SK-N-SH treated with all-trans-retinoic acid at 6 μM for 48 hours (cell line): ENCODE measurements around the gene MCTP2.

ENCODE experiments used
- ATAC-seq: fragments of 200-7000 bp; cut with Tn5 transposase; 3 replicates; pipeline ENCODE4 v1.9.1; 2020; ENCODE audit warnings: mild to moderate bottlenecking, moderate library complexity
- ARNTL ChIP-seq: fragments of 450-650 bp; formaldehyde crosslinking; IDR thresholded peaks from 2 replicates; pipeline ENCODE4 v1.5.0; 2020; ENCODE audit warnings: low read depth, mild to moderate bottlenecking, moderate library complexity, borderline replicate concordance
- BACH2 ChIP-seq: fragments of 250-450 bp; sonication (Bioruptor Pico); IDR thresholded peaks from 2 replicates; pipeline ENCODE4 v1.9.0; 2021; ENCODE audit warnings: mild to moderate bottlenecking, borderline replicate concordance
- CSDC2 ChIP-seq: fragments of 250-450 bp; sonication (Bioruptor Pico); IDR thresholded peaks from 2 replicates; pipeline ENCODE4 v1.5.0; 2020; ENCODE audit warnings: mild to moderate bottlenecking, moderate library complexity
- ISL1 ChIP-seq: fragments of 250-450 bp; sonication (Bioruptor Pico); IDR thresholded peaks from 2 replicates; pipeline ENCODE4 v2.1.2; 2022; ENCODE audit warnings: mild to moderate bottlenecking, moderate library complexity
- OSR1 ChIP-seq: fragments of 250-450 bp; sonication (Bioruptor Pico); IDR thresholded peaks from 2 replicates; pipeline ENCODE4 v1.8.0; 2022; ENCODE audit warnings: moderate library complexity, mild to moderate bottlenecking, inconsistent platforms
- PPARA ChIP-seq: fragments of 250-450 bp; sonication (Bioruptor Pico); IDR thresholded peaks from 2 replicates; pipeline ENCODE4 v1.5.0; 2020; ENCODE audit warnings: mild to moderate bottlenecking, borderline replicate concordance
- RARB ChIP-seq: fragments of 250-450 bp; sonication (Bioruptor Pico); IDR thresholded peaks from 2 replicates; pipeline ENCODE4 v1.8.0; 2021; ENCODE audit warnings: mild to moderate bottlenecking, moderate library complexity
- SNAI2 ChIP-seq: fragments of 250-450 bp; sonication (Bioruptor Pico); IDR thresholded peaks from 2 replicates; pipeline ENCODE4 v1.5.0; 2020; ENCODE audit warnings: mild to moderate bottlenecking, moderate library complexity
- TCF4 ChIP-seq: fragments of 250-450 bp; sonication (Bioruptor Pico); IDR thresholded peaks from 2 replicates; pipeline ENCODE4 v1.8.0; 2021; ENCODE audit warnings: mild to moderate bottlenecking, moderate library complexity, borderline replicate concordance
- TOX ChIP-seq: fragments of 250-450 bp; sonication (Bioruptor Pico); IDR thresholded peaks from 2 replicates; pipeline ENCODE4 v1.8.0; 2021; ENCODE audit warnings: mild to moderate bottlenecking, moderate library complexity, borderline replicate concordance
- ZC3H10 ChIP-seq: fragments of 250-450 bp; sonication (Bioruptor Pico); IDR thresholded peaks from 2 replicates; pipeline ENCODE4 v1.5.1; 2021; ENCODE audit warnings: mild to moderate bottlenecking, moderate library complexity
- ZFP3 ChIP-seq: fragments of 250-450 bp; sonication (Bioruptor Pico); IDR thresholded peaks from 2 replicates; pipeline ENCODE4 v1.5.0; 2020; ENCODE audit warnings: mild to moderate bottlenecking, moderate library complexity
- ZFP30 ChIP-seq: fragments of 450-650 bp; formaldehyde crosslinking; IDR thresholded peaks from 2 replicates; pipeline ENCODE4 v1.5.0; 2022; ENCODE audit warnings: mild to moderate bottlenecking, moderate library complexity
- ZNF565 ChIP-seq: fragments of 450-650 bp; formaldehyde crosslinking; conservative IDR thresholded peaks from 2 replicates; pipeline ENCODE4 v1.5.0; 2020; ENCODE audit warnings: low read depth, mild to moderate bottlenecking, moderate library complexity
- ZNF70 ChIP-seq: fragments of 450-650 bp; formaldehyde crosslinking; IDR thresholded peaks from 2 replicates; pipeline ENCODE4 v1.5.0; 2020; ENCODE audit warnings: mild to moderate bottlenecking, moderate library complexity
- ZNF8 ChIP-seq: fragments of 450-650 bp; formaldehyde crosslinking; IDR thresholded peaks from 2 replicates; pipeline ENCODE4 v1.5.0; 2020; ENCODE audit warnings: mild to moderate bottlenecking, moderate library complexity
- TF ChIP-seq, protein P1 (sequence below): fragments of 250-450 bp; sonication (Bioruptor Pico); IDR thresholded peaks from 2 replicates; pipeline ENCODE4 v1.5.1; 2020; ENCODE audit warnings: low read depth, mild to moderate bottlenecking, moderate library complexity
- TF ChIP-seq, protein P2 (sequence below): fragments of 250-450 bp; sonication (Bioruptor Pico); IDR thresholded peaks from 2 replicates; pipeline ENCODE4 v1.5.0; 2020; ENCODE audit warnings: mild to moderate bottlenecking, moderate library complexity
- TF ChIP-seq, protein P3 (sequence below): fragments of 250-450 bp; sonication (Bioruptor Pico); IDR thresholded peaks from 2 replicates; pipeline ENCODE4 v1.8.0; 2021; ENCODE audit warnings: low read depth, mild to moderate bottlenecking, moderate library complexity, borderline replicate concordance
- TF ChIP-seq, protein P4 (sequence below): fragments of 250-450 bp; sonication (Bioruptor Pico); IDR thresholded peaks from 2 replicates; pipeline ENCODE4 v1.5.1; 2021; ENCODE audit warnings: mild to moderate bottlenecking, moderate library complexity

The MCTP2 gene

GRCh38 chr15:94250801-94251200, 19.4 kb downstream of the MCTP2 start:
- no peak for ATAC-seq
- TF ChIP-seq, protein P1, sequence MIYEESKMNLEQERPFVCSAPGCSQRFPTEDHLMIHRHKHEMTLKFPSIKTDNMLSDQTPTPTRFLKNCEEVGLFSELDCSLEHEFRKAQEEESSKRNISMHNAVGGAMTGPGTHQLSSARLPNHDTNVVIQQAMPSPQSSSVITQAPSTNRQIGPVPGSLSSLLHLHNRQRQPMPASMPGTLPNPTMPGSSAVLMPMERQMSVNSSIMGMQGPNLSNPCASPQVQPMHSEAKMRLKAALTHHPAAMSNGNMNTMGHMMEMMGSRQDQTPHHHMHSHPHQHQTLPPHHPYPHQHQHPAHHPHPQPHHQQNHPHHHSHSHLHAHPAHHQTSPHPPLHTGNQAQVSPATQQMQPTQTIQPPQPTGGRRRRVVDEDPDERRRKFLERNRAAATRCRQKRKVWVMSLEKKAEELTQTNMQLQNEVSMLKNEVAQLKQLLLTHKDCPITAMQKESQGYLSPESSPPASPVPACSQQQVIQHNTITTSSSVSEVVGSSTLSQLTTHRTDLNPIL (CRISPR knock-in tag), result no peak
- no peak for TF ChIP-seq BACH2 (CRISPR knock-in tag)
- TF ChIP-seq RARB (CRISPR knock-in tag), result no peak
- TF ChIP-seq, protein P2, sequence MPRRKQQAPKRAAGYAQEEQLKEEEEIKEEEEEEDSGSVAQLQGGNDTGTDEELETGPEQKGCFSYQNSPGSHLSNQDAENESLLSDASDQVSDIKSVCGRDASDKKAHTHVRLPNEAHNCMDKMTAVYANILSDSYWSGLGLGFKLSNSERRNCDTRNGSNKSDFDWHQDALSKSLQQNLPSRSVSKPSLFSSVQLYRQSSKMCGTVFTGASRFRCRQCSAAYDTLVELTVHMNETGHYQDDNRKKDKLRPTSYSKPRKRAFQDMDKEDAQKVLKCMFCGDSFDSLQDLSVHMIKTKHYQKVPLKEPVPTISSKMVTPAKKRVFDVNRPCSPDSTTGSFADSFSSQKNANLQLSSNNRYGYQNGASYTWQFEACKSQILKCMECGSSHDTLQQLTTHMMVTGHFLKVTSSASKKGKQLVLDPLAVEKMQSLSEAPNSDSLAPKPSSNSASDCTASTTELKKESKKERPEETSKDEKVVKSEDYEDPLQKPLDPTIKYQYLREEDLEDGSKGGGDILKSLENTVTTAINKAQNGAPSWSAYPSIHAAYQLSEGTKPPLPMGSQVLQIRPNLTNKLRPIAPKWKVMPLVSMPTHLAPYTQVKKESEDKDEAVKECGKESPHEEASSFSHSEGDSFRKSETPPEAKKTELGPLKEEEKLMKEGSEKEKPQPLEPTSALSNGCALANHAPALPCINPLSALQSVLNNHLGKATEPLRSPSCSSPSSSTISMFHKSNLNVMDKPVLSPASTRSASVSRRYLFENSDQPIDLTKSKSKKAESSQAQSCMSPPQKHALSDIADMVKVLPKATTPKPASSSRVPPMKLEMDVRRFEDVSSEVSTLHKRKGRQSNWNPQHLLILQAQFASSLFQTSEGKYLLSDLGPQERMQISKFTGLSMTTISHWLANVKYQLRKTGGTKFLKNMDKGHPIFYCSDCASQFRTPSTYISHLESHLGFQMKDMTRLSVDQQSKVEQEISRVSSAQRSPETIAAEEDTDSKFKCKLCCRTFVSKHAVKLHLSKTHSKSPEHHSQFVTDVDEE (CRISPR knock-in tag), result no peak
- no peak for TF ChIP-seq TOX (CRISPR knock-in tag)
- no peak for TF ChIP-seq ZNF70
- no peak for TF ChIP-seq PPARA (CRISPR knock-in tag)
- TF ChIP-seq ZC3H10 (CRISPR knock-in tag), result no peak
- TF ChIP-seq ARNTL (CRISPR knock-in tag), result no peak
- no peak for TF ChIP-seq TCF4 (CRISPR knock-in tag)
- no peak for TF ChIP-seq ZFP30 (CRISPR knock-in tag)
- no peak for TF ChIP-seq ZNF8 (CRISPR knock-in tag)

- TF ChIP-seq PPARA (CRISPR knock-in tag) (no peak), CSDC2 (CRISPR knock-in tag) (no peak), ZFP3 (CRISPR knock-in tag) (no peak), ZFP30 (CRISPR knock-in tag) (no peak), OSR1 (no peak), ZNF70 (no peak), SNAI2 (CRISPR knock-in tag) (no peak), ARNTL (CRISPR knock-in tag) (no peak), ZNF8 (CRISPR knock-in tag) (no peak), ISL1 (CRISPR knock-in tag) (no peak)
- TF ChIP-seq, protein P3, sequence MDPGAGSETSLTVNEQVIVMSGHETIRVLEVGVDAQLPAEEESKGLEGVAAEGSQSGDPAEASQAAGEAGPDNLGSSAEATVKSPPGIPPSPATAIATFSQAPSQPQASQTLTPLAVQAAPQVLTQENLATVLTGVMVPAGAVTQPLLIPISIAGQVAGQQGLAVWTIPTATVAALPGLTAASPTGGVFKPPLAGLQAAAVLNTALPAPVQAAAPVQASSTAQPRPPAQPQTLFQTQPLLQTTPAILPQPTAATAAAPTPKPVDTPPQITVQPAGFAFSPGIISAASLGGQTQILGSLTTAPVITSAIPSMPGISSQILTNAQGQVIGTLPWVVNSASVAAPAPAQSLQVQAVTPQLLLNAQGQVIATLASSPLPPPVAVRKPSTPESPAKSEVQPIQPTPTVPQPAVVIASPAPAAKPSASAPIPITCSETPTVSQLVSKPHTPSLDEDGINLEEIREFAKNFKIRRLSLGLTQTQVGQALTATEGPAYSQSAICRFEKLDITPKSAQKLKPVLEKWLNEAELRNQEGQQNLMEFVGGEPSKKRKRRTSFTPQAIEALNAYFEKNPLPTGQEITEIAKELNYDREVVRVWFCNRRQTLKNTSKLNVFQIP, result no peak
- TF ChIP-seq, protein P4, sequence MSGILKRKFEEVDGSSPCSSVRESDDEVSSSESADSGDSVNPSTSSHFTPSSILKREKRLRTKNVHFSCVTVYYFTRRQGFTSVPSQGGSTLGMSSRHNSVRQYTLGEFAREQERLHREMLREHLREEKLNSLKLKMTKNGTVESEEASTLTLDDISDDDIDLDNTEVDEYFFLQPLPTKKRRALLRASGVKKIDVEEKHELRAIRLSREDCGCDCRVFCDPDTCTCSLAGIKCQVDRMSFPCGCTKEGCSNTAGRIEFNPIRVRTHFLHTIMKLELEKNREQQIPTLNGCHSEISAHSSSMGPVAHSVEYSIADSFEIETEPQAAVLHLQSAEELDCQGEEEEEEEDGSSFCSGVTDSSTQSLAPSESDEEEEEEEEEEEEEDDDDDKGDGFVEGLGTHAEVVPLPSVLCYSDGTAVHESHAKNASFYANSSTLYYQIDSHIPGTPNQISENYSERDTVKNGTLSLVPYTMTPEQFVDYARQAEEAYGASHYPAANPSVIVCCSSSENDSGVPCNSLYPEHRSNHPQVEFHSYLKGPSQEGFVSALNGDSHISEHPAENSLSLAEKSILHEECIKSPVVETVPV (CRISPR knock-in tag), result no peak
- TF ChIP-seq, protein P2 (CRISPR knock-in tag), result no peak
- TF ChIP-seq, all 23 proteins: peak for 0
- ATAC-seq, result no peak
Measured at GRCh38 chr15:94252223-94252766, 20.9 kb downstream of the MCTP2 start.

DNA sequence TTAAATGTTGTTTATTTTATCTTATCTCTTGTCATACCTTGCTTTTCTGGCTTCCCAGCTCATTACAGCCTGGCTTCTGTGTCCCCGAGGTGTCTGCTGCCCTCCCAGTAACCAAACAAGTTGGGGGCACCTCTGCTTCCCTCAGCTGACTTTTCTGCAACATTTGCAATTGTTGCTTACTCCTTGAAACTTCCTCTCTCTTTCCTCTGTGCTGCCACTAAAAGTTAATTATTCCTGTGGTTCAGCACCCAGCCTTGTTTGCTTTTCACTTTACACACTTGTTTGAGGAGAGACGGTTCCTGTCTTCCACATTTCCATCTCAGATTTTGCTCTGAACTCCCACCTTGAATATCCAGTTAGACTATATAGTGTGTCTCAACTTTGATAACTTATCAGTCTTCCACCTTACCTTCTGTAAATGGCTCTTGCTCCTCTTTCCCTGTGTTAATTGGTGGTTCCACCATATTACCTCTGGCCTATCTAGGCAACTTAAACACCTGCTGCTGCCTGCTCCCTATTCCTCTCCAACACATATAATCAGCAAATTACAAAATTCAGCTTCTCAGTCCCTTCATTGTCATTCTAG, 21.6 kb downstream of the MCTP2 start:
- no peak for ATAC-seq
- TF ChIP-seq ZFP30 (CRISPR knock-in tag), result no peak
- no peak for TF ChIP-seq ZNF565 (CRISPR knock-in tag)
- TF ChIP-seq, protein P2 (CRISPR knock-in tag), result no peak
- TF ChIP-seq, protein P1 (CRISPR knock-in tag), result no peak
